GM19468 (cell line): ENCODE results near the gene GLP2R.

ENCODE experiments used
- ATAC-seq: cut with Tn5 transposase; IDR thresholded peaks from one replicate; pipeline ENCODE4 v1.9.1; 2021; ENCODE audit warnings: mild to moderate bottlenecking, moderate library complexity, moderate number of reproducible peaks; ENCODE audit not compliant: unreplicated experiment; ENCODE audit errors: extremely low read depth

Gene GLP2R

DNA sequence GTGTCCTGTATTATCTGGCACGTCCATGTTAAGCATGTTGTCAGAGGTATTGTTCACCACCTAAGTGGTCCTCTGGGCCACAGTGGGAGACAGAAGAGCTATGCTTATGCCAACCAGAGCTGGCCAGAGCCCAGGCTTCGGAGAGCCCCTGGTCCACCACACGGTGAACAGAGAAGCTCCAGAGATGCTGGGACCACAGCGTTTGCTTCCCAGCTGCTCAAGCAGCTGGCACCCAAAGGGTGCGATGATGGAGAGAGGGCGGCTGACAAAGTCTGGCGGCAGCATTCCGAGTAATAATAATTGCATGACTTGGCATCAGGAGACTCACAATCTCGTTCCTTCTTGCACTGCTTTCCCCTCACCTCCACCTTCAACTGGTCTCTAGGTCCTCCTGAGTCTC, 115.1 kb downstream of the GLP2R start:
- ATAC-seq = no peak

DNA sequence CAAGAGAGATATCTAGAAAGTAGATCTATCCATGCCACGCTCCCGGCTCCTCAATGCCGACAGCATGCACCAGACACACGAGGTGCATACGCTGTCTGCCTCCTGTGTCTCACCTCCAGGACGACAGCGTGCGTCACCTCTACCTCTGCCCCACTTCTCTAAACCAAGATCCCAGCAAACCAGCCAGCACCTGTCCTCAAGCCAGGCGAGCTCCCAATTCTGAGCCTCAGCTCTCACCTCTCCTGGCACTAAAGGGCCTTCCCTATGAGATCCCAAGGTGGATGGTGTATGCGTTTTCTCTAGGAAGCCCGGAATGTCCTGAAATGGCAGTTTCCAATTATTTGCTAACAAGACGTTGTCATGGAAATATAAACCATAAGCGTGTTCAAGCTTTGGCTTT, 115.6 kb downstream of the GLP2R start:
- ATAC-seq = no peak
